ENCODE data around the gene MCM7. TPM values are rescaled to one million over a fixed set of nuclear protein-coding genes. Genes with fewer than 3 reads are reported as not detected.

The MCM7 gene
- total and polyA plus RNA-seq, 2 of the 13 experiments (the other 11 are each of a cell fraction or from before 2014, with no cell fraction given): 84.5 to 214 TPM

DNA sequence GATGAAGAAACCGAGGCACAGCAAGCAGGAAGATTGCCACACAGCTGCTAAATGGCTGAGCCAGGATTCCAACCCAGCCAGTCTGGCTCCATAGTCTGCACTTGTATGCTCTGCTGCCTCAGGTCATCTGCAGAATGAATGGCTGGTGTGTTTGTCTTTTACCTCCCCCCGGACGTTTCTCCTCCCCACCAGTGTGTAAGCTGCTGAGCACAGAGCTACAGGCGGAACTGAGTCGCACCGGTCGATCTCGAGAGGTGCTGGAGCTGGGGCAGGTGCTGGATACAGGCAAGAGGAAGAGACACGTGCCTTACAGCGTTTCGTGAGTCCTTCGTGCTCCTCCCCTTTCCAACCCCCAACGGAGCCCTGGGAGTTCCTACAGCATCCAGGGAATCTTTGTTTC is 20.9 kb upstream of the MCM7 start (continued):
- TF ChIP-seq ZNF34 (CRISPR knock-in tag; IDR thresholded peaks at IDR 0.05; ENCODE audit: borderline replicate concordance): no peak
- no peak for TF ChIP-seq HCFC1 (IDR thresholded peaks at IDR 0.05; ENCODE audit: low read depth, low read length)
- TF ChIP-seq YEATS2 (CRISPR knock-in tag; IDR thresholded peaks at IDR 0.05; ENCODE audit: borderline replicate concordance): peak; percentile 41; the same call in 1 of the 2 replicates
- TF ChIP-seq, protein P1, sequence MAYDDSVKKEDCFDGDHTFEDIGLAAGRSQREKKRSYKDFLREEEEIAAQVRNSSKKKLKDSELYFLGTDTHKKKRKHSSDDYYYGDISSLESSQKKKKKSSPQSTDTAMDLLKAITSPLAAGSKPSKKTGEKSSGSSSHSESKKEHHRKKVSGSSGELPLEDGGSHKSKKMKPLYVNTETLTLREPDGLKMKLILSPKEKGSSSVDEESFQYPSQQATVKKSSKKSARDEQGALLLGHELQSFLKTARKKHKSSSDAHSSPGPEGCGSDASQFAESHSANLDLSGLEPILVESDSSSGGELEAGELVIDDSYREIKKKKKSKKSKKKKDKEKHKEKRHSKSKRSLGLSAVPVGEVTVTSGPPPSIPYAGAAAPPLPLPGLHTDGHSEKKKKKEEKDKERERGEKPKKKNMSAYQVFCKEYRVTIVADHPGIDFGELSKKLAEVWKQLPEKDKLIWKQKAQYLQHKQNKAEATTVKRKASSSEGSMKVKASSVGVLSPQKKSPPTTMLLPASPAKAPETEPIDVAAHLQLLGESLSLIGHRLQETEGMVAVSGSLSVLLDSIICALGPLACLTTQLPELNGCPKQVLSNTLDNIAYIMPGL (CRISPR knock-in tag; IDR thresholded peaks at IDR 0.05; ENCODE audit: borderline replicate concordance in 1 of 2, low read depth in 1 of 2): no peak
- TF ChIP-seq, protein P2, sequence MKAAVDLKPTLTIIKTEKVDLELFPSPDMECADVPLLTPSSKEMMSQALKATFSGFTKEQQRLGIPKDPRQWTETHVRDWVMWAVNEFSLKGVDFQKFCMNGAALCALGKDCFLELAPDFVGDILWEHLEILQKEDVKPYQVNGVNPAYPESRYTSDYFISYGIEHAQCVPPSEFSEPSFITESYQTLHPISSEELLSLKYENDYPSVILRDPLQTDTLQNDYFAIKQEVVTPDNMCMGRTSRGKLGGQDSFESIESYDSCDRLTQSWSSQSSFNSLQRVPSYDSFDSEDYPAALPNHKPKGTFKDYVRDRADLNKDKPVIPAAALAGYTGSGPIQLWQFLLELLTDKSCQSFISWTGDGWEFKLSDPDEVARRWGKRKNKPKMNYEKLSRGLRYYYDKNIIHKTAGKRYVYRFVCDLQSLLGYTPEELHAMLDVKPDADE (CRISPR knock-in tag; IDR thresholded peaks at IDR 0.05): no peak
- no peak for TF ChIP-seq MEIS2 (CRISPR knock-in tag; IDR thresholded peaks at IDR 0.05)
- TF ChIP-seq KDM1A (CRISPR knock-in tag; IDR thresholded peaks at IDR 0.05): no peak
- TF ChIP-seq, protein P3, sequence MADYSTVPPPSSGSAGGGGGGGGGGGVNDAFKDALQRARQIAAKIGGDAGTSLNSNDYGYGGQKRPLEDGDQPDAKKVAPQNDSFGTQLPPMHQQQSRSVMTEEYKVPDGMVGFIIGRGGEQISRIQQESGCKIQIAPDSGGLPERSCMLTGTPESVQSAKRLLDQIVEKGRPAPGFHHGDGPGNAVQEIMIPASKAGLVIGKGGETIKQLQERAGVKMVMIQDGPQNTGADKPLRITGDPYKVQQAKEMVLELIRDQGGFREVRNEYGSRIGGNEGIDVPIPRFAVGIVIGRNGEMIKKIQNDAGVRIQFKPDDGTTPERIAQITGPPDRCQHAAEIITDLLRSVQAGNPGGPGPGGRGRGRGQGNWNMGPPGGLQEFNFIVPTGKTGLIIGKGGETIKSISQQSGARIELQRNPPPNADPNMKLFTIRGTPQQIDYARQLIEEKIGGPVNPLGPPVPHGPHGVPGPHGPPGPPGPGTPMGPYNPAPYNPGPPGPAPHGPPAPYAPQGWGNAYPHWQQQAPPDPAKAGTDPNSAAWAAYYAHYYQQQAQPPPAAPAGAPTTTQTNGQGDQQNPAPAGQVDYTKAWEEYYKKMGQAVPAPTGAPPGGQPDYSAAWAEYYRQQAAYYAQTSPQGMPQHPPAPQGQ (CRISPR knock-in tag; IDR thresholded peaks at IDR 0.05; ENCODE audit: borderline replicate concordance): no peak
- TF ChIP-seq, protein P4, sequence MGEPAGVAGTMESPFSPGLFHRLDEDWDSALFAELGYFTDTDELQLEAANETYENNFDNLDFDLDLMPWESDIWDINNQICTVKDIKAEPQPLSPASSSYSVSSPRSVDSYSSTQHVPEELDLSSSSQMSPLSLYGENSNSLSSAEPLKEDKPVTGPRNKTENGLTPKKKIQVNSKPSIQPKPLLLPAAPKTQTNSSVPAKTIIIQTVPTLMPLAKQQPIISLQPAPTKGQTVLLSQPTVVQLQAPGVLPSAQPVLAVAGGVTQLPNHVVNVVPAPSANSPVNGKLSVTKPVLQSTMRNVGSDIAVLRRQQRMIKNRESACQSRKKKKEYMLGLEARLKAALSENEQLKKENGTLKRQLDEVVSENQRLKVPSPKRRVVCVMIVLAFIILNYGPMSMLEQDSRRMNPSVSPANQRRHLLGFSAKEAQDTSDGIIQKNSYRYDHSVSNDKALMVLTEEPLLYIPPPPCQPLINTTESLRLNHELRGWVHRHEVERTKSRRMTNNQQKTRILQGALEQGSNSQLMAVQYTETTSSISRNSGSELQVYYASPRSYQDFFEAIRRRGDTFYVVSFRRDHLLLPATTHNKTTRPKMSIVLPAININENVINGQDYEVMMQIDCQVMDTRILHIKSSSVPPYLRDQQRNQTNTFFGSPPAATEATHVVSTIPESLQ (CRISPR knock-in tag; conservative IDR thresholded peaks at IDR 0.05): no peak
- TF ChIP-seq TCF7 (IDR thresholded peaks at IDR 0.05; ENCODE audit: low read depth): no peak
- 0 out of 2 replicates have a peak, but pooled peaks have one; percentile 18 for TF ChIP-seq HHEX (CRISPR knock-in tag; IDR thresholded peaks at IDR 0.05)

Measured in HepG2 (cell line).